Measurements from ENCODE around the gene PIMREG.

PIMREG gene

GRCh38 chr17:6439951-6440350 is 4.3 kb upstream of the PIMREG start:
- no peak for DNase-seq

DNA sequence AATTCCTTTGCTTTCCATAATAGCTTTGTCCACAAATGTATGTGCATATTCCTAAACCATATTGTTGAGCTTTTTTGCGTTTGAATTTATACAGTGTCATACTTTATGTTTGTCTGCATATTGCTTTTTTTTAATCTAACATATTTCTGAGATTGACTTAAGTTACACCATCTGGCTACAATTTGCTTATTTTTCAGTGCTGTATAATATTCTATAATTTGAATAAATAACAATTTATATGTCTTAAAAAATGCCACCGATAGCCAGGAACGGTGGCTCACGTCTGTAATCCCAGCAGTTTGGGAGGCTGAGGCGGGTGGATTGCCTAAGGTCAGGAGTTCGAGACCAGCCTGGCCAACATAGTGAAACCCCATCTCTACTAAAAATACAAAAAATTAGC is 1.5 kb upstream of the PIMREG start:
- no peak for DNase-seq

DNA sequence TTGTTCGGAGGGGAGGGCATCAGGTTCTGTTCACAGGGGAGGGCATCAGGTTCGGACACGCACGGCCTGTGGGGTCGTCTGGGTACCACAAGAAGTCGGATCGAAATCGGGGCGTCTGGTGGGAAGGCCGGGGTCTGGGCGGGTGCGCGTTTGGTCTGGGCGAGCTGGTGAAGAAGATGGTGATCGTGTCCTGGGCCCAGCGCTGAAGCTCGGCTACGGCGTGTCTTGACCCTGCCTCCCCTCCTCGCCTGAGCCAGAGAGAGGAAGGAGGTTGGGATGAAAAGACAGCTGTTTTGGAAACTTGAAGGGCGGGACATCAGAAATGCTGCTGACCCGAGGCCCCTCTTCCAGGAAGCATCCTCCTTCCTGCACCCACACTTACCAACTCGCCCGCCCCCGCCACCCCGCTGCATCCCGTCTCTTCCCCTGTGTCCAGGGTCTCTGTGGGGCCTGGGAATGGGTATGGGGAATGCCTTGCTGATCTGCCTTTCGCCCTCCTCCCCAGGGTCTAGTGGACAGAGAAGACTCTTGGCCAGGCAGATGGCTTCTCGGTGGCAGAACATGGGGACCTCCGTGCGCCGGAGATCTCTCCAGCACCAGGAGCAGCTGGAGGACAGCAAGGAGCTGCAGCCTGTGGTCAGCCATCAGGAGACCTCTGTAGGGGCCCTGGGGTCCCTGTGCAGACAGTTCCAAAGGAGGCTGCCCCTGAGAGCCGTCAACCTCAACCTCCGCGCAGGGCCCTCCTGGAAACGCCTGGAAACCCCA is 498 bp downstream of the PIMREG start:
- no peak for DNase-seq

- no peak for DNase-seq
Observed at GRCh38 chr17:6446516-6447100, 2.4 kb downstream of the PIMREG start.

GRCh38 chr17:6448473-6448872 is 4.2 kb downstream of the PIMREG start:
- DNase-seq = no peak

DNA sequence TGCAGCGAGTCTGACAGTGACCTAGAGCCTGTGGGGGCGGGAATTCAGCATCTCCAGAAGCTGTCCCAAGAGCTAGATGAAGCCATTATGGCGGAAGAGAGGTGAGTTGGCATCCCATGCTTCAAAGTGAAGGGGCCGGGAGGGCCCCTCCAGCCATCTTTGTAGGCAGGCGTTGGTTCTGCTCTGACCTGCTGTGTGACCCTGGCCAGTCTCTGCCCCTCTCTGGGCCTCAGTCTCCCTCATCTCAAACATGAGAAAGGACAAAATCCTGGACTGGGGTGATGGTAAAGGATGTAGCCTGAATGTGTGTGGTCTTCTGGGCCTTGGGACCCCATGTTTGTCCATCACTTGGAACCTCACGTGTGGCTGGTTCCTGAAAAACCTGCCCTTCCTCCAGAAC is 5.1 kb downstream of the PIMREG start:
- DNase-seq = no peak

- no peak for DNase-seq
Observed at GRCh38 chr17:6450926-6451832, 6.9 kb downstream of the PIMREG start.

DNA sequence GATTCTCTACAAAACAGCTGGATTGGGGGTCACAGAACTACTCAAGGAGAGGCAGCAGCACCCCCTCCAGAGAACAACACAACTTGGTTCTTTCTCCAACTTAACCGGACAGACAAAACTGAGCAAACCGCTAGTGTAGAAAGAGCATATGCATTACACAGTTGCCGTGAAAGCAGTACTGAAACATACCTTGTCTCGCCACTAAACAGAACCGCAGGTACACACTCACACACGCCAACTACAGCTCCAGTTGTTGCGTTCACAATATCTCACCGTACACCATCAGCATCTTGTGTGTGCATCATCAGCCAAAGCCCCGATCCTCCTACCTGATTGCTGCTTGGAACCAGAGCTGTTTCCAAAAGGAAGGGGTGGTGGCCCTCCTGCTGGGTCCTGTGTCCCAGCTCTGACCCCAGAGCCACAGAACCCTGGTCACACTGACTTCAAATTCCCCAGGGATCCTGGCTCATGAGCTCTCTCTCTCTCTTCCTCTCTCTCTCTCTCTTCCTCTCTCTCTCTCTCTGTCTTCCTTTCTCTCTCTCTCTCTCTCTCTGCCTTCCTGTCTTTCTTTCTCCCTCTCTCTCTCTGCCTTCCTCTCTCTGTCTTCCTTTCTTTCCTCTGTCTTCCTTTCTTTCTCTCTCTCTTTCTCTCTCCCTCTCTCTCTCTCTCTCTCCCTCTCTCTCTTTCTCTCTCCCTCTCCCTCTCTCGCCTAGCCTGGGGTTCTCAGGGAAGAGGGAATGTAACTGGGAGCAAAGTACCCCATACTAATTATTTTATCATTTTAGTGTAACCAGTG is 8.4 kb downstream of the PIMREG start:
- no peak for DNase-seq

DNA sequence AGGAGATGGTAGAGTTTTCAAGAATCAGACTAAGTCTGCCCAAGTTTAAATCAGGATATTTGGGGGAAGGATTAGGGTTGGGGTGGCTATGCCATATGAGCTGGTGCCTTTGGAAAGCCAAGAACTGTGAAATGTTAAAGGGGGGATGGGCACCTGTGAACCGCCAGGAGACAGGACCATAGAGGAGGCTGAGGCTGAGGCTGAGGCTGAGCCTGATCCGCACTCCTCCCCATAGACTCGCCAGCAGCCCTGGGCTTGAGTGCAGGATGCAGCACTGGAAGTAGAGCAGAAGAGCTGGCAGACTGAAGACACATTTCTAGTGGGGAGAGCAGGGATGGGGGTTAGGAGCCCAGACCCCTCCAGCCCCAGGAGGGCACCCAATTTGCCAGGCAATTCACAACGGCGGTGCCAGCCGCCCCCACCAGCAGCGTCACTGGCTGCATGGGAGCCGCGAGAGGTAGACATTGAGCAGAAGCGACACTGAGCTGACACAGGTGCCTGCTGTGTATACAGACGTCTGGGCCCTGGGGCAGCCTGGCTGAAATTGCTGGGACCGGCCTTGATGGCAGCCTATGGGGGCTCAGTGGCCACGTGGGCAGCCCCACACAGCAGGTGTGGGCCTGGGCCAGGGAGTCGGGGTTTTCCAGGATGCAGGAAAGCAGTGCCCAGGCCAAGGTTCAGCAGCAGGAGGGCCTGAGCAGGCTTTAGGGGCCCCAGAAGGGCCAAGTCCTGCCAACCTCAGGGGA is 9.2 kb downstream of the PIMREG start:
- no peak for DNase-seq

DNA sequence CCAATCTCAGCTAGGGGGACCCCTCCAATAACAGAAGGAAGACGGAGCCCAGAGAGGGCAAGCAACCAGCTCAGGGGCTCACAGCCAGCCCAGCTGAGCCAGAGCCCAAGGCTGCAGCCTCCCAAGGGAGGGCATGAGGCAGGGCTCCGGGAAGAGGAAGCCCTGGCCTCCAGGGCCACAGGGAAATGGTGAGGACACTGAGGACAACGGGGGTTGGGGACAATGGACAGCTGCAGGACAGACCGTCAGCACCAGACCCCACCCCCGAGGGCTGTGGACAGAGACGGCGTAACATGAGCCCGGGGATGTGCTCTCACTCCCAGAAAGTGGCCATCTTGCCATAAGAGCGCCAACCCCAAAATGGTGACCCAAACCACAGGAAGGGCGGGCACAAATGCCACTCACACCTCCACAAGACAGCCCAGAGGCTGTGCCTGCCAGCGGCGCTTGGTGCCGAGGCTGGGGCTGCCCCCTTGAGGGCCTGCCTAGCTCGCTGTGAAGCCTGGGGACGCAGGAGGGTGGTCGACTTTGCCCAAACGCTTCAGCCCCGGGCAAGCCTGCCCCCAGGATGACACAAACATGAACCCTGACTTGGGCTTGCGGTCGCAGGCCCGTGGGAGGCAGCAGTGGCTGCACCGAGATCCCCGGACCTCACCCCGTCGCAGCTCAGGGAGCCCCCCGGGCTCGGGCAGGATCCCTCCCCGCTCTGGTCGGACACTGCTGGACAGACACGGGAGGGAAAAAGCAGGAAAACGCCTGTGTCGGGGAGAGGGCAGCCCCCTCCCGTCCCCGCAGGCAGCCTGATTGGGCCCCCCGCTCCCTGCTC is 10.5 kb downstream of the PIMREG start:
- DNase-seq = no peak

- no peak for DNase-seq
Observed at GRCh38 chr17:6455321-6455705, 11.1 kb downstream of the PIMREG start.

- no peak for DNase-seq
Observed at GRCh38 chr17:6456321-6456720, 12.1 kb downstream of the PIMREG start.

- DNase-seq = peak; percentile 70
Observed at GRCh38 chr17:6456914-6457687, 12.8 kb downstream of the PIMREG start.

GRCh38 chr17:6457688-6458459 is 13.6 kb downstream of the PIMREG start:
- DNase-seq = no peak

DNA sequence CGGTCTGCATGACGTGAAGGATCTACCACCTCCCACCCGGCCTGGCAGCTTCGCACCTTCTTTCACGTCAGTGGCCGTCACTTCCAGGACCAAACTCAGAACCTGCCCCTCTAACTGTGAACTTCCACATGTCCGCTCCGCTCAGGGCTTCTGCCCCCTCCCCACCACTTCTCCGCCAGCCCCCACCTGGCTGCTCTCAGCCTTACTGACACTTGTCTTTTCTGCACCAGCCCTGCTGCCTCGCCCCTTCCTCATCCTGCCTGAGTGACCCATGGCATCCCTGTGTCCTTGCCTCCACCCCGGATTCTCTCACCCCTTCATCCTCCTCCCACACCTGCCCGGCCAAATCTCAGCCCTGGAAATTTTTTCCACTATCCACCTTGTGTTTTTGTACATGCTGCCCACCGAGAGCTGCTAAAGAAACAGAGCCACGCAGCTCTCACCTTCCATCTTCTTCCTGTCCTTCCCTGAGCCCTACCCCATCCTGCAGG is 14.2 kb downstream of the PIMREG start:
- DNase-seq = no peak

- DNase-seq = no peak
Observed at GRCh38 chr17:6460531-6461161, 16.4 kb downstream of the PIMREG start.

- no peak for DNase-seq
Observed at GRCh38 chr17:6461246-6461645, 17.0 kb downstream of the PIMREG start.

- DNase-seq = no peak
Observed at GRCh38 chr17:6461792-6462524, 17.7 kb downstream of the PIMREG start.
